Activated CD4-positive, alpha-beta T cell treated with anti-CD3 and anti-CD28 coated beads for 36 hours (primary cell): ENCODE measurements around the gene TOR4A. TPM values are rescaled to one million over a fixed set of nuclear protein-coding genes. Genes with fewer than 3 reads are reported as not detected.

Experiments used
- ATAC-seq: fragments of 200-7000 bp; cut with Tn5 transposase; one replicate; pipeline ENCODE4 v1.10.0; 2021; ENCODE audit warnings: mild to moderate bottlenecking, moderate library complexity
- CTCF ChIA-PET: fragments of 350-600 bp; sonication (Branson Sonifier 250); formaldehyde crosslinking; loops from one replicate; lab custom pipeline; 2021; ENCODE audit warnings: antibody characterized with exemption; lab: Charles Lee
- POLR2A ChIA-PET: fragments of 350-600 bp; sonication (Branson Sonifier 250); formaldehyde crosslinking; loops from one replicate; lab custom pipeline; 2021; ENCODE audit warnings: antibody characterized with exemption, inconsistent platforms; lab: Charles Lee
- DNase-seq: peaks from one replicate; pipeline ENCODE4 v3.0.0-alpha.2; 2020
- H3K27ac Mint-ChIP-seq: one replicate; pipeline ENCODE4 v1.8.0; 2021; ENCODE audit warnings: mixed read lengths
- H3K27me3 Mint-ChIP-seq: one replicate; pipeline ENCODE4 v1.8.0; 2021; ENCODE audit warnings: mixed read lengths
- H3K36me3 Mint-ChIP-seq: one replicate; pipeline ENCODE4 v1.8.0; 2021; ENCODE audit warnings: low read depth, mixed read lengths
- H3K4me1 Mint-ChIP-seq: one replicate; pipeline ENCODE4 v1.8.0; 2021; ENCODE audit warnings: mixed read lengths
- H3K4me3 Mint-ChIP-seq: one replicate; pipeline ENCODE4 v1.8.0; 2021; ENCODE audit warnings: mild to moderate bottlenecking, moderate library complexity, mixed read lengths
- H3K9me3 Mint-ChIP-seq: one replicate; pipeline ENCODE4 v1.8.0; 2021; ENCODE audit warnings: low read depth, mixed read lengths
- intact Hi-C, 2 experiments: fragments of 100-400 bp; cut with DNase I in 1 of 2; cut with micrococcal nuclease in 1 of 2; formaldehyde crosslinking; loops; one replicate each; pipeline versions ENCODE4 v1.14.2 to v1.15.1; 2022 to 2024; cut with DNase I, micrococcal nuclease
- total RNA-seq, 2 experiments: library from RNA; stranded (reverse); gene quantifications; one replicate each; pipeline ENCODE4 v1.2.3, GENCODE V29; 2021

Gene TOR4A
- total RNA-seq, 2 experiments from 2014 or later, result 2.6 to 3.4 TPM

- ChIA-PET POLR2A (no interaction called here), CTCF (no interaction called here)
- intact Hi-C loops, result no loop called here
- Mint-ChIP-seq H3K4me3 (no peak overlapping the region), H3K36me3 (peaks cover 8% of the 10 kb centered on the region), H3K9me3 (no peaks in the 10 kb centered on the region), H3K27ac (no peak overlapping the region), H3K27me3 (no peaks in the 10 kb centered on the region), H3K4me1 (peaks cover 15% of the 10 kb centered on the region)
- ATAC-seq (no peak), DNase-seq (no peak)
These were observed 1.7 kb upstream of the TOR4A start for GRCh38 chr9:137275588-137276472.

DNA sequence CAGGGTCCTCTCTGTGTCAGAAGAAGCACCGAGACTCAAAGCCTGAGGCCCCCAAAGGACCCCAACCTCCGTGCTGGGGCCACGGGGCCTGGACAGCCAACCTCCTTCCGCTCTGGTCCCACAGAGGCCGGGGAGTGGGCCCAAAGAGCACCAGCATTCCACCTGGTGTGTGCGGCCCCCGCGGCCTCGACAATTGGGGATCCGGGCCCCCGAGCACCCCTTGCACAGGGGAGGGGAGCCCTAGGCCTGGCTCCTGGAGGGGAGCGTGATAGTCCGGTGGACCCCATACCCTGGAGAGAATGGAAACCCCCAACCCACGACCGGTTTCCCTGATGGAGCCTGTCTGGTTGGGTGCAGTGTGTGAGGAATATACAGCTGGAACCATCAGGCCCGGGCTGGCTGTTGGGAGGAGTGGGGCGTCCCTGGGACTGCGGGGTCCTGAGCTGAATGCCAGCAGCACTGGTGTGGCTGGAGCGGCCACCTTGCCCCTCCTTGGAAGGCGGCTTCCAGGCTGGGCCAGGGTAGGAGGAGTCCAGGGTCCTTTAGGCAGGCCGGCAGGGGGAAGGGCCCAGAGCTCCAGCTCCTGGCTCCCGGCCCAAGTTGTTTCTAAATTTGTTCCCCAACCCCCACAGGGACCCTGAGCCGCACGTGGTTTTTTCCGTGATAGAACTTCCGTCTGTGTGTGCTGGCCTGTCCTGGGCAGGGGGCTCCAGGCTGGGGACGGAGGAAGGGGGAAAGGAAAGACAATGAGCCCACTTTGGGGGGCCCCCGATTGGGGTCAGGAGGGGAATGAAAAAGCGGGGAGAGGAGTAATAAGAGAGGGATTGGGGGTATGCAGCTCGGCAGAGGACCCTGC lies 825 bp upstream of the TOR4A start:
- Mint-ChIP-seq H3K36me3 (peaks cover 4% of the 10 kb centered on the region), H3K4me1 (peaks cover 8% of the 10 kb centered on the region), H3K4me3 (peak overlapping the region; percentile 32), H3K27me3 (no peaks in the 10 kb centered on the region), H3K27ac (no peak overlapping the region), H3K9me3 (no peaks in the 10 kb centered on the region)
- CTCF ChIA-PET, result interaction anchor here (0.5 to 1.4 kb wide), 2 partner anchors 10 to 425 kb away, joined by 3 to 5 read pairs; no protein-coding TSS in a partner anchor
- peak; percentile 2 for ATAC-seq
- no peak for DNase-seq
- intact Hi-C loops, result no loop called here
- POLR2A ChIA-PET, result interaction anchor here (1.0 kb wide), 1 partner anchor 181 kb away, joined by 3 read pairs; no protein-coding TSS in a partner anchor

DNA sequence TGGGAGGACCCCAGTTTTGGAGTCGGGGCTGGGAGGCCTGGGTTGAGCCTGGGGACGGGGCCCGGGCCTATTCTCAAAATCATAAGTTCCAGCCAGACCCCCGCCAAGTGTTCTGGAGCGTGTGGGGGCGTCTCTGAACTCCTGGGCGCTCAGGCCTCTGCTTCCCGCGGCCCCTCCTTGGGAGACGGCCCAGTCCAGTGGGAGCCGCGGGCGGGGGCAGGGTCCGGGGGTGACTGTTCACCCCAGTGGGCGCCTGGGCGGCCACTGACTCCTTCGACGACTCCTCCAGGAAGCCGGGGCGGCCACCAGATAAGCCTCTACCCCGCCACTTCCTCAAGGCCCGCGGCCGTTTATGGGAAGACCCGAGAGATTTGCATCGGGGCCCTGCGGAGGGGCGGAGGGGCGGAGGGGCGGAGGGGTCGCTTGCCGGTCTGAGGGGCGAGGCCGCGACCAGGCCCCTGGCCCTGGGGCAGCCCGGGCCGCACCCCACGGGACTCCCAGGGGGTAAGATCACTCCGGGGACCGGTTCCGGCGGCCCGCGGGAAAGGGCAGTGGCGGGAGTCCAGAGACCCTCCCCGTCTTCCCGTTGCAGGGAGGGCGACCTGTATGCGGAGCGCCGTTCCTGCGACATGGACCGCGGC lies 655 bp downstream of the TOR4A start:
- peaks cover 4% of the 10 kb centered on the region for H3K36me3 Mint-ChIP-seq
- no peaks in the 10 kb centered on the region for H3K9me3 Mint-ChIP-seq
- peaks cover 8% of the 10 kb centered on the region for H3K4me1 Mint-ChIP-seq
- ATAC-seq (peak; percentile 14), DNase-seq (no peak)
- ChIA-PET POLR2A (interaction anchor here (1.0 kb wide), 1 partner anchor 183 kb away, joined by 3 read pairs; no protein-coding TSS in a partner anchor), CTCF (interaction anchor here (0.6 to 1.4 kb wide), 3 partner anchors 9 to 265 kb away, joined by 3 to 6 read pairs (median 5); no protein-coding TSS in a partner anchor)
- peaks cover 3% of the 10 kb centered on the region for H3K27me3 Mint-ChIP-seq
- H3K27ac Mint-ChIP-seq, result no peak overlapping the region
- H3K4me3 Mint-ChIP-seq, result peak overlapping the region; percentile 61
- intact Hi-C loops, result no loop called here

DNA sequence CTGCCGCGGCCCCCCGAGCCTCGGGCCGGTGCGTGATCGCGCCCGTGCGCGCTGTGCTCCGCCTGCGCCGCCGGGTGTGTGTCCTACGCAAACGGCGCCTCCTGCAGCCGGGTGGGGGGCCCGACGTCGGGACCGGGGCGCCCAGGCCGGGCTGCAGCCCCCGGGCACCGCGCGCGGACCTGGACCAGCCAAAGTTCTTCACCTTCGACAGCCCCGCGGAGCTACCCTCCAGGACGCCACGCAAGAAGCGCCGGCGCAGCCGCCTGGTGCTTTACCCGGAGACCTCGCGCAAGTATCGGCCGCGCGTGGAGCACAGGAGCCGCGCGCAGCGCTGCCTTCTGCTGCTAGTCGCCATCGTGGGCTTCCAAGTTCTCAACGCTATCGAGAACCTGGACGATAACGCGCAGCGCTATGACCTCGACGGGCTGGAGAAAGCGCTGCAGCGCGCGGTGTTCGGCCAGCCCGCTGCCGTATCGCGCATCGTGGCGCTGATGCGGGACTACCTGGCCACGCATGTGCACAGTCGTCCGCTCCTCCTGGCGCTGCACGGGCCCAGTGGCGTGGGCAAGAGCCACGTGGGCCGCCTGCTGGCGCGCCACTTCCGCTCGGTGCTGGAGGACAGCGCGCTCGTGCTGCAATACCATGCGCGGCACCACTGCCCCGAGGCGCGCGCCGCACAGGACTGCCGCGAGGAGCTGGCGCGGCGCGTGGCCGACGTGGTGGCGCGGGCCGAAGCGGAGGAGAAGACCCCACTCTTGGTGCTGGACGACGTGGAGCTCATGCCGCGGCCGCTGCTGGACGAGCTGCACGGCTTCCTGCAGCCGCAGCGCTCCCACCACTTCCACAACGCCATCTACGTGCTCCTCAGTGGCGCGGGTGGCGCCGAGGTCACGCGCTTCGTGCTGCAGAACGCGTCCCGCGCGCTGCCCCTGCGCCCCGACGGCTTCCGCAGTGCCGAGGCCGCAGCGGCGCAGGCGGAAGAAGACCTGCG lies 1.5 kb downstream of the TOR4A start:
- peaks cover 4% of the 10 kb centered on the region for H3K36me3 Mint-ChIP-seq
- no peaks in the 10 kb centered on the region for H3K9me3 Mint-ChIP-seq
- ATAC-seq (no peak), DNase-seq (no peak)
- intact Hi-C loops, result no loop called here
- ChIA-PET POLR2A (no interaction called here), CTCF (no interaction called here)
- H3K4me3 Mint-ChIP-seq, result no peak overlapping the region
- H3K4me1 Mint-ChIP-seq, result peaks cover 8% of the 10 kb centered on the region
- H3K27me3 Mint-ChIP-seq, result peaks cover 3% of the 10 kb centered on the region
- H3K27ac Mint-ChIP-seq, result no peak overlapping the region

- no peaks in the 10 kb centered on the region for H3K36me3 Mint-ChIP-seq
- DNase-seq, result no peak
- H3K4me3 Mint-ChIP-seq, result no peak overlapping the region
- H3K4me1 Mint-ChIP-seq, result peaks cover 8% of the 10 kb centered on the region
- H3K27ac Mint-ChIP-seq, result no peak overlapping the region
- H3K9me3 Mint-ChIP-seq, result no peaks in the 10 kb centered on the region
- H3K27me3 Mint-ChIP-seq, result peaks cover 3% of the 10 kb centered on the region
- ChIA-PET CTCF (no interaction called here), POLR2A (no interaction called here)
- no peak for ATAC-seq
- intact Hi-C loops, result no loop called here
These were observed 2.4 kb downstream of the TOR4A start for GRCh38 chr9:137279741-137280473.

DNA sequence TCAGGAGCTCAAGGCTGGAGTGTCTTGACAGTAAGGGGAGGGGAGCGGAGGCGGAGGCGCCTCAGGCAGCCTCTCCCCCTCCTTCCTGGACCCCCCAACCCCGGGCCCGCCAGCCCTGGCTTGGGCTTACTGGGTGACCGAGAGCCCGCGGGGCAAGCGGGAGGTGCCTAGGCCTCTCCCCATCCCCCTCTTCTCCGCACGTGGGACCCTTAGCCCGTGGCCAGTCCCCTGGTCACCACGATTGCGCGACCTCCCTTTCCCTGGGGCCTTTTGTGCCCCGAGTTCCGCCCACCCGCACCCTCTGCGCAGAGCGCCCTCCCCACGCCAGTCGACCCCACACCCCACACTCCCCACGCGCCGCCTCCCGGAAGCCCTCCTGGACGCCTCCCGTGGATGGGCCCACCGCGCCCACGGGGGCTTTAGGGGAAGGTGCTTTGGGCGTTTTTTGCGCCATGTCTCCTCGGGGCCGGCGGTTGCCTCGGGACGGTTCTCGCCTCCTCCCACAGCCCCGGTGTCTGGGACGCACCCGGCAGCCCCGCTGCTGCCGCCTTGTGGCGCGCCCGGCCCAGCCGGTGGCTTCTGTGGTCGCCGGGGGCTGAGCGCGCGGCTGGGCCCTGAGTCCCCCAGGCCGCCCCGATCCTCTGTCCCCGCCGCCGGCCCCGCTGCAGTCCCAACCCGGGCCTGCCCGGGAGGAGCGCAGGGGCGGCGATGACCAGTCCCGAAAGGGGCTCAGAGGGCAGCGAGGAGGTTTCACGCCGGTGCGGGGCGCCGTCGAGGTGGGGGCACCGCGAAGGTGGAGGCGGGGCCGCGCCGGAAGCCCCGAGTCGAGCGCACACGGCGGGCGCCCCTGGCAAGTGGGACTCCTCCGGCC lies 3.2 kb downstream of the TOR4A start:
- POLR2A ChIA-PET, result no interaction called here
- H3K27me3 Mint-ChIP-seq, result peaks cover 5% of the 10 kb centered on the region
- CTCF ChIA-PET, result no interaction called here
- no peaks in the 10 kb centered on the region for H3K9me3 Mint-ChIP-seq
- DNase-seq (no peak), ATAC-seq (no peak)
- H3K4me3 Mint-ChIP-seq, result no peak overlapping the region
- peaks cover 8% of the 10 kb centered on the region for H3K4me1 Mint-ChIP-seq
- no peaks in the 10 kb centered on the region for H3K36me3 Mint-ChIP-seq
- H3K27ac Mint-ChIP-seq, result no peak overlapping the region
- intact Hi-C loops, result no loop called here

- Mint-ChIP-seq H3K4me1 (peaks cover 8% of the 10 kb centered on the region), H3K27ac (no peak overlapping the region), H3K27me3 (peaks cover 5% of the 10 kb centered on the region), H3K36me3 (no peaks in the 10 kb centered on the region), H3K4me3 (no peak overlapping the region), H3K9me3 (no peaks in the 10 kb centered on the region)
- intact Hi-C loops, result no loop called here
- ChIA-PET POLR2A (interaction anchor here (0.6 kb wide), 1 partner anchor 305 kb away, joined by 3 read pairs; no protein-coding TSS in a partner anchor), CTCF (interaction anchor here (1.6 kb wide), 1 partner anchor 20 kb away, joined by 4 read pairs; the partner anchor contains the start of gene NRARP)
- ATAC-seq (no peak), DNase-seq (no peak)
These were observed 4.0 kb downstream of the TOR4A start for GRCh38 chr9:137281345-137282116.

DNA sequence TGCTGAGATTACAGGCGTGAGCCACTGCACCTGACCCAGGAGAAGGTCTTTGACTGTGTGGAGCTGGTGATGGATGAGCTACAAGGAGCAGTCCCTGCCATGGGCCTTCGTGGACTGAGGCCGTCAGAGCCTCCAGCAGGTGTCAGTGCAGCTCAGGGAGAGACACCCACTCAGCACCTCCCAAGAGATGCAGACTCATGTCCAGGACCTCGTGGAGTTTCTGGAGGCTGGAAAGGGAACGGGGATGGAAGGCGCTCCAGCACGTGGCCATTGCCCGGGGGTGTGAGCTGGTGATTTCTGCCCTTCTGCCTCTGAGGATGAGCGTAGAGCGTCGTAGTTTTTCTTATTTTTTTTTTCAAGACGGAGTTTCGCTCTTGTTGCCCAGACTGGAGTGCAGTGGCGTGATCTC lies 9.5 kb downstream of the TOR4A start:
- no peaks in the 10 kb centered on the region for H3K4me1 Mint-ChIP-seq
- no peak overlapping the region for H3K27ac Mint-ChIP-seq
- POLR2A ChIA-PET, result interaction anchor here (0.7 kb wide), 1 partner anchor 388 kb away, joined by 4 read pairs; no protein-coding TSS in a partner anchor
- CTCF ChIA-PET, result interaction anchor here (0.5 to 1.7 kb wide), 8 partner anchors 10 to 229 kb away, joined by 3 to 5 read pairs (median 3); partner anchors contain the start of gene TOR4A
- H3K9me3 Mint-ChIP-seq, result no peaks in the 10 kb centered on the region
- no peaks in the 10 kb centered on the region for H3K36me3 Mint-ChIP-seq
- intact Hi-C loops, result loop anchor here in 1 of 2 experiments (2.0 kb wide), 1 partner anchor 158 kb away; no protein-coding TSS in a partner anchor
- DNase-seq, result peak; percentile 64
- ATAC-seq, result peak; percentile 78
- H3K27me3 Mint-ChIP-seq, result peaks cover 9% of the 10 kb centered on the region
- H3K4me3 Mint-ChIP-seq, result no peak overlapping the region
